ENCODE measurements around the gene NR3C2. TPM values are rescaled to one million over a fixed set of nuclear protein-coding genes. Genes with fewer than 3 reads are reported as not detected.

The NR3C2 gene
- total RNA-seq, 1 experiment from 2014 or later = 1.6 TPM

- DNase-seq = no peak
- Histone ChIP-seq H3K9me3 (ENCODE audit: low read length) (no peaks in the 10 kb centered on the region), H3K9ac (ENCODE audit: low read length) (no peak overlapping the region), H3K4me1 (ENCODE audit: low read length) (no peaks in the 10 kb centered on the region), H3K27ac (ENCODE audit: low read length) (no peak overlapping the region), H2AFZ (ENCODE audit: low read length) (no peak overlapping the region), H3K9me2 (replicated peaks; ENCODE audit: insufficient read depth, low read length) (no peaks in the 10 kb centered on the region), H4K20me1 (ENCODE audit: insufficient read depth, low read depth, low read length) (no peaks in the 10 kb centered on the region), H3K79me2 (ENCODE audit: low read length) (no peaks in the 10 kb centered on the region), H3K36me3 (ENCODE audit: insufficient read depth, low read length) (no peaks in the 10 kb centered on the region), H3K4me3 (ENCODE audit: low read length) (no peak overlapping the region), H3K4me2 (ENCODE audit: low read depth, low read length, poor library complexity, severe bottlenecking) (no peak overlapping the region), H3K27me3 (ENCODE audit: low read length) (no peaks in the 10 kb centered on the region)
Observed at GRCh38 chr4:148243837-148244236, 198.4 kb downstream of the NR3C2 start.

- no peak overlapping the region for H3K4me2 ChIP-seq (ENCODE audit: low read depth, low read length, poor library complexity, severe bottlenecking)
- no peaks in the 10 kb centered on the region for H3K9me3 ChIP-seq (ENCODE audit: low read length)
- H3K27me3 ChIP-seq (ENCODE audit: low read length) = no peaks in the 10 kb centered on the region
- H3K4me1 ChIP-seq (ENCODE audit: low read length) = no peaks in the 10 kb centered on the region
- H3K9ac ChIP-seq (ENCODE audit: low read length) = no peak overlapping the region
- no peaks in the 10 kb centered on the region for H3K36me3 ChIP-seq (ENCODE audit: insufficient read depth, low read length)
- no peak overlapping the region for H3K27ac ChIP-seq (ENCODE audit: low read length)
- no peak overlapping the region for H3K4me3 ChIP-seq (ENCODE audit: low read length)
- H3K9me2 ChIP-seq (replicated peaks; ENCODE audit: insufficient read depth, low read length) = no peaks in the 10 kb centered on the region
- no peaks in the 10 kb centered on the region for H4K20me1 ChIP-seq (ENCODE audit: insufficient read depth, low read depth, low read length)
- no peak overlapping the region for H2AFZ ChIP-seq (ENCODE audit: low read length)
- DNase-seq = no peak
- no peaks in the 10 kb centered on the region for H3K79me2 ChIP-seq (ENCODE audit: low read length)
Observed at GRCh38 chr4:148240241-148240640, 202.0 kb downstream of the NR3C2 start.

GRCh38 chr4:148239494-148239985, 202.7 kb downstream of the NR3C2 start:
- no peaks in the 10 kb centered on the region for H3K79me2 ChIP-seq (ENCODE audit: low read length)
- no peak overlapping the region for H3K4me2 ChIP-seq (ENCODE audit: low read depth, low read length, poor library complexity, severe bottlenecking)
- no peak overlapping the region for H3K27ac ChIP-seq (ENCODE audit: low read length)
- H3K9me3 ChIP-seq (ENCODE audit: low read length) = no peaks in the 10 kb centered on the region
- no peak overlapping the region for H3K4me3 ChIP-seq (ENCODE audit: low read length)
- H3K27me3 ChIP-seq (ENCODE audit: low read length) = no peaks in the 10 kb centered on the region
- DNase-seq = peak; percentile 46
- no peaks in the 10 kb centered on the region for H3K36me3 ChIP-seq (ENCODE audit: insufficient read depth, low read length)
- no peaks in the 10 kb centered on the region for H3K4me1 ChIP-seq (ENCODE audit: low read length)
- H3K9ac ChIP-seq (ENCODE audit: low read length) = no peak overlapping the region
- no peaks in the 10 kb centered on the region for H4K20me1 ChIP-seq (ENCODE audit: insufficient read depth, low read depth, low read length)
- no peak overlapping the region for H2AFZ ChIP-seq (ENCODE audit: low read length)
- H3K9me2 ChIP-seq (replicated peaks; ENCODE audit: insufficient read depth, low read length) = no peaks in the 10 kb centered on the region

- H3K79me2 ChIP-seq (ENCODE audit: low read length) = no peaks in the 10 kb centered on the region
- no peaks in the 10 kb centered on the region for H3K27me3 ChIP-seq (ENCODE audit: low read length)
- no peak overlapping the region for H3K4me3 ChIP-seq (ENCODE audit: low read length)
- H3K9me2 ChIP-seq (replicated peaks; ENCODE audit: insufficient read depth, low read length) = no peaks in the 10 kb centered on the region
- H2AFZ ChIP-seq (ENCODE audit: low read length) = no peak overlapping the region
- no peaks in the 10 kb centered on the region for H3K36me3 ChIP-seq (ENCODE audit: insufficient read depth, low read length)
- H4K20me1 ChIP-seq (ENCODE audit: insufficient read depth, low read depth, low read length) = no peaks in the 10 kb centered on the region
- DNase-seq = no peak
- H3K9me3 ChIP-seq (ENCODE audit: low read length) = no peaks in the 10 kb centered on the region
- H3K4me2 ChIP-seq (ENCODE audit: low read depth, low read length, poor library complexity, severe bottlenecking) = no peak overlapping the region
- H3K9ac ChIP-seq (ENCODE audit: low read length) = no peak overlapping the region
- no peaks in the 10 kb centered on the region for H3K4me1 ChIP-seq (ENCODE audit: low read length)
- H3K27ac ChIP-seq (ENCODE audit: low read length) = no peak overlapping the region
Observed at GRCh38 chr4:148238811-148239493, 203.3 kb downstream of the NR3C2 start.

- H4K20me1 ChIP-seq (ENCODE audit: insufficient read depth, low read depth, low read length) = no peaks in the 10 kb centered on the region
- no peak overlapping the region for H3K4me2 ChIP-seq (ENCODE audit: low read depth, low read length, poor library complexity, severe bottlenecking)
- H3K9me2 ChIP-seq (replicated peaks; ENCODE audit: insufficient read depth, low read length) = no peaks in the 10 kb centered on the region
- no peak overlapping the region for H3K9ac ChIP-seq (ENCODE audit: low read length)
- no peaks in the 10 kb centered on the region for H3K79me2 ChIP-seq (ENCODE audit: low read length)
- H3K36me3 ChIP-seq (ENCODE audit: insufficient read depth, low read length) = no peaks in the 10 kb centered on the region
- no peak for DNase-seq
- no peak overlapping the region for H2AFZ ChIP-seq (ENCODE audit: low read length)
- no peak overlapping the region for H3K27ac ChIP-seq (ENCODE audit: low read length)
- H3K4me1 ChIP-seq (ENCODE audit: low read length) = no peaks in the 10 kb centered on the region
- no peaks in the 10 kb centered on the region for H3K9me3 ChIP-seq (ENCODE audit: low read length)
- H3K4me3 ChIP-seq (ENCODE audit: low read length) = no peak overlapping the region
- H3K27me3 ChIP-seq (ENCODE audit: low read length) = no peaks in the 10 kb centered on the region
Observed at GRCh38 chr4:148238086-148238485, 204.1 kb downstream of the NR3C2 start.

GRCh38 chr4:148235809-148236208, 206.4 kb downstream of the NR3C2 start:
- H3K27me3 ChIP-seq (ENCODE audit: low read length) = no peaks in the 10 kb centered on the region
- no peak for DNase-seq

GRCh38 chr4:148229798-148230197, 212.4 kb downstream of the NR3C2 start:
- Histone ChIP-seq H3K9me2 (replicated peaks; ENCODE audit: insufficient read depth, low read length) (no peaks in the 10 kb centered on the region), H4K20me1 (ENCODE audit: insufficient read depth, low read depth, low read length) (no peaks in the 10 kb centered on the region), H3K27me3 (ENCODE audit: low read length) (no peaks in the 10 kb centered on the region), H2AFZ (ENCODE audit: low read length) (no peak overlapping the region), H3K4me2 (ENCODE audit: low read depth, low read length, poor library complexity, severe bottlenecking) (no peak overlapping the region), H3K9me3 (ENCODE audit: low read length) (no peaks in the 10 kb centered on the region), H3K4me1 (ENCODE audit: low read length) (no peaks in the 10 kb centered on the region), H3K79me2 (ENCODE audit: low read length) (no peaks in the 10 kb centered on the region), H3K36me3 (ENCODE audit: insufficient read depth, low read length) (no peaks in the 10 kb centered on the region), H3K4me3 (ENCODE audit: low read length) (no peak overlapping the region), H3K9ac (ENCODE audit: low read length) (no peak overlapping the region), H3K27ac (ENCODE audit: low read length) (no peak overlapping the region)
- DNase-seq = no peak

More at GRCh38 chr4:148235809-148236208, 206.4 kb downstream of the NR3C2 start:
- Histone ChIP-seq H3K27ac (ENCODE audit: low read length) (no peak overlapping the region), H3K9ac (ENCODE audit: low read length) (no peak overlapping the region), H3K4me1 (ENCODE audit: low read length) (no peaks in the 10 kb centered on the region), H3K36me3 (ENCODE audit: insufficient read depth, low read length) (no peaks in the 10 kb centered on the region), H3K4me2 (ENCODE audit: low read depth, low read length, poor library complexity, severe bottlenecking) (no peak overlapping the region), H3K4me3 (ENCODE audit: low read length) (no peak overlapping the region), H3K9me2 (replicated peaks; ENCODE audit: insufficient read depth, low read length) (no peaks in the 10 kb centered on the region), H3K79me2 (ENCODE audit: low read length) (no peaks in the 10 kb centered on the region), H3K9me3 (ENCODE audit: low read length) (no peaks in the 10 kb centered on the region), H4K20me1 (ENCODE audit: insufficient read depth, low read depth, low read length) (no peaks in the 10 kb centered on the region), H2AFZ (ENCODE audit: low read length) (no peak overlapping the region)

- H3K27me3 ChIP-seq (ENCODE audit: low read length) = no peaks in the 10 kb centered on the region
- no peak for DNase-seq
- no peak overlapping the region for H3K9ac ChIP-seq (ENCODE audit: low read length)
- H3K27ac ChIP-seq (ENCODE audit: low read length) = no peak overlapping the region
- no peaks in the 10 kb centered on the region for H3K9me2 ChIP-seq (replicated peaks; ENCODE audit: insufficient read depth, low read length)
- H3K9me3 ChIP-seq (ENCODE audit: low read length) = no peaks in the 10 kb centered on the region
- no peak overlapping the region for H3K4me3 ChIP-seq (ENCODE audit: low read length)
- no peaks in the 10 kb centered on the region for H4K20me1 ChIP-seq (ENCODE audit: insufficient read depth, low read depth, low read length)
- H3K79me2 ChIP-seq (ENCODE audit: low read length) = no peaks in the 10 kb centered on the region
- no peak overlapping the region for H2AFZ ChIP-seq (ENCODE audit: low read length)
- H3K4me2 ChIP-seq (ENCODE audit: low read depth, low read length, poor library complexity, severe bottlenecking) = no peak overlapping the region
- H3K4me1 ChIP-seq (ENCODE audit: low read length) = no peaks in the 10 kb centered on the region
- no peaks in the 10 kb centered on the region for H3K36me3 ChIP-seq (ENCODE audit: insufficient read depth, low read length)
Observed at GRCh38 chr4:148229028-148229427, 213.2 kb downstream of the NR3C2 start.
